Activated CD4-positive, alpha-beta T cell treated with anti-CD3 and anti-CD28 coated beads, Interleukin-2, amount 10 ng/mL, durations not matched to agents 24 days and 14 days (primary cell): Measurements from ENCODE around the gene DIP2C. TPM values are rescaled to one million over a fixed set of nuclear protein-coding genes. Genes with fewer than 3 reads are reported as not detected.

Source experiments
- DNase-seq: peaks from one replicate; pipeline ENCODE4 v3.0.0; 2022
- H3K27ac Mint-ChIP-seq: one replicate; pipeline ENCODE4 v1.8.0; 2022; ENCODE audit warnings: mild to moderate bottlenecking, mixed read lengths
- H3K27me3 Mint-ChIP-seq: one replicate; pipeline ENCODE4 v1.8.0; 2022; ENCODE audit warnings: mixed read lengths
- H3K36me3 Mint-ChIP-seq: one replicate; pipeline ENCODE4 v1.8.0; 2022; ENCODE audit warnings: low read depth, mild to moderate bottlenecking, mixed read lengths
- H3K4me1 Mint-ChIP-seq: one replicate; pipeline ENCODE4 v1.8.0; 2021; ENCODE audit warnings: mixed read lengths
- H3K4me3 Mint-ChIP-seq: one replicate; pipeline ENCODE4 v1.8.0; 2022; ENCODE audit warnings: mild to moderate bottlenecking, moderate library complexity, mixed read lengths
- H3K9me3 Mint-ChIP-seq: one replicate; pipeline ENCODE4 v1.8.0; 2021; ENCODE audit warnings: mixed read lengths
- intact Hi-C: fragments of 100-400 bp; cut with micrococcal nuclease; formaldehyde crosslinking; loops from one replicate; pipeline ENCODE4 v1.15.1; 2023
- total RNA-seq: library from RNA; stranded (reverse); gene quantifications from 2 replicates; pipeline ENCODE4 v1.2.3, GENCODE V29; 2022

Gene DIP2C
- total RNA-seq, 1 donor from 2014 or later = 1.4 TPM

GRCh38 chr10:339038-339391 is 350.5 kb downstream of the DIP2C start:
- DNase-seq = no peak
- Mint-ChIP-seq H3K4me3 (no peak overlapping the region), H3K27ac (no peak overlapping the region), H3K4me1 (no peaks in the 10 kb centered on the region), H3K9me3 (no peaks in the 10 kb centered on the region), H3K36me3 (no peaks in the 10 kb centered on the region), H3K27me3 (no peaks in the 10 kb centered on the region)
- intact Hi-C loops = no loop called here

- Mint-ChIP-seq H3K27ac (no peak overlapping the region), H3K4me3 (no peak overlapping the region), H3K27me3 (no peaks in the 10 kb centered on the region), H3K36me3 (no peaks in the 10 kb centered on the region), H3K9me3 (no peaks in the 10 kb centered on the region), H3K4me1 (peaks cover 5% of the 10 kb centered on the region)
- DNase-seq = no peak
- intact Hi-C loops = no loop called here
Observed at GRCh38 chr10:338171-339037, 351.1 kb downstream of the DIP2C start.

GRCh38 chr10:336247-336646 is 353.2 kb downstream of the DIP2C start:
- Mint-ChIP-seq H3K36me3 (no peaks in the 10 kb centered on the region), H3K27ac (no peak overlapping the region), H3K27me3 (no peaks in the 10 kb centered on the region), H3K4me1 (peaks cover 8% of the 10 kb centered on the region), H3K9me3 (no peaks in the 10 kb centered on the region), H3K4me3 (no peak overlapping the region)
- intact Hi-C loops = no loop called here
- DNase-seq = no peak

GRCh38 chr10:335151-335800 is 354.2 kb downstream of the DIP2C start:
- intact Hi-C loops = no loop called here
- Mint-ChIP-seq H3K27me3 (no peaks in the 10 kb centered on the region), H3K36me3 (no peaks in the 10 kb centered on the region), H3K4me3 (no peak overlapping the region), H3K9me3 (no peaks in the 10 kb centered on the region), H3K4me1 (peaks cover 8% of the 10 kb centered on the region), H3K27ac (no peak overlapping the region)
- no peak for DNase-seq

- no peaks in the 10 kb centered on the region for H3K27me3 Mint-ChIP-seq
- H3K4me3 Mint-ChIP-seq = no peak overlapping the region
- H3K36me3 Mint-ChIP-seq = no peaks in the 10 kb centered on the region
- intact Hi-C loops = loop anchor here (5.0 kb wide), 1 partner anchor 49 kb away; no protein-coding TSS in a partner anchor
- H3K27ac Mint-ChIP-seq = no peak overlapping the region
- no peaks in the 10 kb centered on the region for H3K9me3 Mint-ChIP-seq
- DNase-seq = no peak
- H3K4me1 Mint-ChIP-seq = peaks cover 17% of the 10 kb centered on the region
Observed at GRCh38 chr10:331186-331585, 358.3 kb downstream of the DIP2C start.

GRCh38 chr10:329361-330099 is 359.9 kb downstream of the DIP2C start:
- Mint-ChIP-seq H3K9me3 (no peaks in the 10 kb centered on the region), H3K27ac (peak overlapping the region; percentile 26), H3K4me1 (peaks cover 17% of the 10 kb centered on the region), H3K36me3 (no peaks in the 10 kb centered on the region), H3K27me3 (no peaks in the 10 kb centered on the region), H3K4me3 (peak overlapping the region; percentile 41)
- intact Hi-C loops = loop anchor here (5.0 kb wide), 1 partner anchor 47 kb away; no protein-coding TSS in a partner anchor
- DNase-seq = peak; percentile 60

- H3K9me3 Mint-ChIP-seq = no peaks in the 10 kb centered on the region
- no peak overlapping the region for H3K27ac Mint-ChIP-seq
- no peaks in the 10 kb centered on the region for H3K36me3 Mint-ChIP-seq
- H3K4me1 Mint-ChIP-seq = peaks cover 17% of the 10 kb centered on the region
- intact Hi-C loops = no loop called here
- no peaks in the 10 kb centered on the region for H3K27me3 Mint-ChIP-seq
- no peak for DNase-seq
- no peak overlapping the region for H3K4me3 Mint-ChIP-seq
Observed at GRCh38 chr10:327889-328852, 361.3 kb downstream of the DIP2C start.

GRCh38 chr10:326894-327635 is 362.4 kb downstream of the DIP2C start:
- Mint-ChIP-seq H3K4me3 (no peak overlapping the region), H3K9me3 (no peaks in the 10 kb centered on the region), H3K36me3 (no peaks in the 10 kb centered on the region), H3K4me1 (peaks cover 16% of the 10 kb centered on the region), H3K27ac (no peak overlapping the region), H3K27me3 (no peaks in the 10 kb centered on the region)
- no peak for DNase-seq
- intact Hi-C loops = no loop called here

- Mint-ChIP-seq H3K27me3 (no peaks in the 10 kb centered on the region), H3K27ac (no peak overlapping the region), H3K4me3 (no peak overlapping the region), H3K36me3 (no peaks in the 10 kb centered on the region), H3K9me3 (no peaks in the 10 kb centered on the region), H3K4me1 (peaks cover 16% of the 10 kb centered on the region)
- intact Hi-C loops = no loop called here
- no peak for DNase-seq
Observed at GRCh38 chr10:326350-326749, 363.1 kb downstream of the DIP2C start.

GRCh38 chr10:325282-325681 is 364.2 kb downstream of the DIP2C start:
- Mint-ChIP-seq H3K9me3 (no peaks in the 10 kb centered on the region), H3K27me3 (no peaks in the 10 kb centered on the region), H3K36me3 (peaks cover 3% of the 10 kb centered on the region), H3K27ac (no peak overlapping the region), H3K4me3 (no peak overlapping the region), H3K4me1 (peaks cover 16% of the 10 kb centered on the region)
- no peak for DNase-seq
- intact Hi-C loops = no loop called here

GRCh38 chr10:324593-324992 is 364.9 kb downstream of the DIP2C start:
- H3K4me1 Mint-ChIP-seq = peaks cover 11% of the 10 kb centered on the region
- no peaks in the 10 kb centered on the region for H3K27me3 Mint-ChIP-seq
- H3K27ac Mint-ChIP-seq = no peak overlapping the region
- no peaks in the 10 kb centered on the region for H3K9me3 Mint-ChIP-seq
- peaks cover 3% of the 10 kb centered on the region for H3K36me3 Mint-ChIP-seq
- H3K4me3 Mint-ChIP-seq = no peak overlapping the region
- DNase-seq = no peak
- intact Hi-C loops = no loop called here

GRCh38 chr10:323651-324293 is 365.7 kb downstream of the DIP2C start:
- DNase-seq = peak; percentile 66
- peak overlapping the region; percentile 3 for H3K27ac Mint-ChIP-seq
- H3K36me3 Mint-ChIP-seq = peaks cover 3% of the 10 kb centered on the region
- peaks cover 7% of the 10 kb centered on the region for H3K4me1 Mint-ChIP-seq
- no peak overlapping the region for H3K4me3 Mint-ChIP-seq
- no peaks in the 10 kb centered on the region for H3K27me3 Mint-ChIP-seq
- no peaks in the 10 kb centered on the region for H3K9me3 Mint-ChIP-seq
- intact Hi-C loops = no loop called here
